ENCODE measurements around the gene ZMAT3.

Gene ZMAT3

DNA sequence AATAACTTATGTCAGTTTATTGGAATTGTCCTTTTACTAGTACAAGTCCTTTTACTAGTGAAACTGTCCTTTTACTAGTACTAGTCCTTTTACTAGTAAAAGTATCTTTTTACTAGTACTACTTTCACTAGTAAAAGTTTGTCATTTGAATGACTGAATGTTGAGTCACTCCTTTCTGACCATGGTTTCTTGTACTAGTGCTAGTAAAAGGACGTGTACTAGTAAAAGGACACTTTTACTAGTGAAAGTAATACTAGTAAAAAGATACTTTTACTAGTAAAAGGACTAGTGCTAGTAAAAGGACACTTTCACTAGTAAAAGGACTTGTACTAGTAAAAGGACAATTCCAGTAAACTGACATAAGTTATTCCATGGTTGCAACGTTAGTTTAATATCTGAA, 96.3 kb downstream of the ZMAT3 start:
- H3K4me3 ChIP-seq (ENCODE audit: low read depth, low read length) = no peak overlapping the region
- no peak for DNase-seq (ENCODE audit: low read depth)
- TF ChIP-seq, protein P1, sequence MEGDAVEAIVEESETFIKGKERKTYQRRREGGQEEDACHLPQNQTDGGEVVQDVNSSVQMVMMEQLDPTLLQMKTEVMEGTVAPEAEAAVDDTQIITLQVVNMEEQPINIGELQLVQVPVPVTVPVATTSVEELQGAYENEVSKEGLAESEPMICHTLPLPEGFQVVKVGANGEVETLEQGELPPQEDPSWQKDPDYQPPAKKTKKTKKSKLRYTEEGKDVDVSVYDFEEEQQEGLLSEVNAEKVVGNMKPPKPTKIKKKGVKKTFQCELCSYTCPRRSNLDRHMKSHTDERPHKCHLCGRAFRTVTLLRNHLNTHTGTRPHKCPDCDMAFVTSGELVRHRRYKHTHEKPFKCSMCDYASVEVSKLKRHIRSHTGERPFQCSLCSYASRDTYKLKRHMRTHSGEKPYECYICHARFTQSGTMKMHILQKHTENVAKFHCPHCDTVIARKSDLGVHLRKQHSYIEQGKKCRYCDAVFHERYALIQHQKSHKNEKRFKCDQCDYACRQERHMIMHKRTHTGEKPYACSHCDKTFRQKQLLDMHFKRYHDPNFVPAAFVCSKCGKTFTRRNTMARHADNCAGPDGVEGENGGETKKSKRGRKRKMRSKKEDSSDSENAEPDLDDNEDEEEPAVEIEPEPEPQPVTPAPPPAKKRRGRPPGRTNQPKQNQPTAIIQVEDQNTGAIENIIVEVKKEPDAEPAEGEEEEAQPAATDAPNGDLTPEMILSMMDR (IDR thresholded peaks at IDR 0.05; ENCODE audit: low read depth, low read length, missing control alignments) = no peak
- in situ Hi-C loops (cut with HindIII; ENCODE audit: low sequenced_read_pairs) = no loop called here

DNA sequence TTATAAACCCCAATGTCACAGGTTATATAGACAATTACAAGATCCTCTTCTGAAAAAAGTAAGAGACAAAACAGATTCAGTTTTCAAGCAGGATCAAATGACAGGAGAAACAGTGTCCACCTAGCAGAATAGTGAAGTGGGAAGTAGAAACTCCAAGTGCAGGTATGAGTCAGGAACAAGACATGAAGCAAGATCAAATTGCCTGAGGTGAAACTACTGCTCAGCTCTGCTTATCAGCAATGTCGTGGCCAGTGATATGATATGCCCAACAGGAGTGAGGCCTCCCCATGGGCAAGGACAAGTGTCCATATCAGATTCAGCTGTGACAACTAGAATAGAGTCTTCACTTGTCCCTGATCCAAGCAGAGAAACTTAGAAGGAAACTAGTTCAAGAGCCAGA, 100.0 kb downstream of the ZMAT3 start:
- no peak for DNase-seq (ENCODE audit: low read depth)
- in situ Hi-C loops (cut with HindIII; ENCODE audit: low sequenced_read_pairs) = no loop called here
- no peak overlapping the region for H3K4me3 ChIP-seq (ENCODE audit: low read depth, low read length)
- TF ChIP-seq, protein P1 (IDR thresholded peaks at IDR 0.05; ENCODE audit: low read depth, low read length, missing control alignments) = no peak

DNA sequence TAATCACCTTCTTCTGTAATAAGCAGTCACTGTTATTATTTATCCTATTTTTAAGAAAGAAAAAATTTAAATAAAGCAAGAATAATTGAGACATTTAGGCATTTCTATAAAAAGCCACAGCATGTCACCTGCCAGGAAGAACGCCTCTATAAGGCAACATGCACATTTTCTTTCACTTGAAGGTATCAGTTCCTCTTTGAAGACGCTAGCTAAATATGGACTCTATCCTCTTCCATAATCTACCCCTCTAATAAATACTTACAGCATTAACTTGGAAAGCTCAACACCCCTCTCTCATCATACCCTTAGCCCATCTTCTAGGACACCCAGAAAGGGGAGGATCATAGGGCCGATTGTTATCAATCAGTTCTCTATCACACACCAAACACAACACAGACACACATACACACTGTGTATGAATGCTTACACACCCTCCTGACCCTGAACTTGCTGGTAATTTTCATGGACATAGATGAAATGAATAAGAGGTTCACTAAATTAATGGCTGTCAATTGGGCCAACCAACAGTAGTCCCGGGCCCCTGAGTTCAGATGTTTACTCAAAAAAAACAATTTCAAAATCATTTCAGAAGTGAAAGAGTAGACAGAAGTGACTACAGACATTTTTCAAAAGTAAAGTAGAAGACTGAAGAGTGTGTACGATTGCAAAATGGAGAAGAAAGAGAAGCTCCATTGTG, 102.5 kb downstream of the ZMAT3 start:
- in situ Hi-C loops (cut with HindIII; ENCODE audit: low sequenced_read_pairs) = no loop called here
- DNase-seq (ENCODE audit: low read depth) = no peak
- no peak overlapping the region for H3K4me3 ChIP-seq (ENCODE audit: low read depth, low read length)
- TF ChIP-seq, protein P1 (IDR thresholded peaks at IDR 0.05; ENCODE audit: low read depth, low read length, missing control alignments) = no peak

Measured in astrocyte of the cerebellum (primary cell).